Ovary (tissue), 9 donors: Measurements from ENCODE around the gene SIK2. TPM values are rescaled to one million over a fixed set of nuclear protein-coding genes. Genes with fewer than 3 reads are reported as not detected.

Experiments
- DNase-seq, 5 donors: peaks; one replicate each; pipeline ENCODE4 v3.0.0-alpha.2; 2019 to 2020
- H3K27ac ChIP-seq, 2 donors: fragments of 200-600 bp; one replicate each; pipeline versions ENCODE4 v1.5.1 to v1.8.0; 2019 to 2022
- H3K27me3 ChIP-seq: fragments of 200-600 bp; one replicate; pipeline ENCODE4 v1.8.0; 2022
- H3K36me3 ChIP-seq: fragments of 200-600 bp; sonication (generic); one replicate; pipeline ENCODE4 v1.5.1; 2019
- H3K4me1 ChIP-seq: one replicate; pipeline ENCODE4 v1.8.1; 2013; ENCODE audit warnings: mild to moderate bottlenecking, moderate library complexity; ENCODE audit not compliant: insufficient read depth
- H3K4me3 ChIP-seq: fragments of 200-600 bp; sonication (generic); one replicate; pipeline ENCODE4 v1.5.1; 2017
- H3K9me3 ChIP-seq, 2 donors: fragments of 200-600 bp in 1 of 2; sonication (generic) in 1 of 2; one replicate each; pipeline versions ENCODE4 v1.5.1 to v1.8.1; 2013 to 2019; ENCODE audit warnings: mild to moderate bottlenecking in 1 of 2, moderate library complexity in 1 of 2
- CTCF ChIP-seq, 3 donors: fragments of 450-650 bp in 2 of 3; fragments of 200-600 bp in 1 of 3; IDR thresholded peaks; one replicate each; pipeline versions ENCODE4 v1.5.1 to v1.8.0; 2016 to 2022; ENCODE audit warnings: antibody characterized with exemption in 3 of 3, mild to moderate bottlenecking in 1 of 3
- EP300 ChIP-seq: sonication (generic); formaldehyde crosslinking; IDR thresholded peaks from one replicate; pipeline ENCODE4 v1.6.1; 2017; ENCODE audit warnings: antibody characterized with exemption
- POLR2A ChIP-seq: fragments of 450-650 bp; IDR thresholded peaks from one replicate; pipeline ENCODE4 v1.6.1; 2017; ENCODE audit warnings: antibody characterized with exemption, mild to moderate bottlenecking, moderate library complexity
- WGBS, 3 donors: extraction: QIAGEN DNeasy Blood & Tissue Kit in 1 of 3; methylation state at CpG; one replicate each; pipeline versions ENCODE4 v1.1.5 to v1.1.7; 2013 to 2017; 5-methylcytosine and 5-hydroxymethylcytosine counted together
- intact Hi-C, 4 donors: fragments of 100-400 bp; cut with DNase I; formaldehyde crosslinking; loops; one replicate each; pipeline versions ENCODE4 v1.11.0 to v1.15.1; 2022 to 2023
- polyA plus RNA-seq, 2 donors: library from polyadenylated mRNA; stranded (reverse); fragments of 200-250 nt in 1 of 2; fragments of 350-450 nt in 1 of 2; fragmentation: Illumina TruSeq in 1 of 2; extraction: RNeasy Lipid Tissue Mini Kit (QIAGEN cat#74804) in 1 of 2; gene quantifications; one replicate each; pipeline ENCODE4 v1.2.3, GENCODE V29; 2013 to 2014
- total RNA-seq, 7 donors: library from RNA; depleted of rRNA in 2 of 7; stranded (reverse); fragments of >200 nt in 2 of 7; fragmentation: NEBNext Ultra II Directional in 3 of 7; extraction: Animal tissue kit (Norgen Biotek cat#: 25700) in 3 of 7; gene quantifications; one replicate each; pipeline versions ENCODE4 v1.1.0 to v1.2.4, GENCODE V29; 2016 to 2023
- donor health status: DM: no; HTN: no; CAD: no; lungs with moderate emphysema.
- donor health status: DM: no; HTN: no; CAD: no.
- donor health status: Bipolar disorder and iron deficiency.
- donor health status: DM: yes; HTN: yes; CAD: no.
- donor health status: DM: no; HTN: no; CAD: no.
- donor health status: DM: yes; HTN: yes; CAD: no.

The SIK2 gene
- total and polyA plus RNA-seq, 9 donors, result 13.7 to 50.5 (median 26.8) TPM

- Histone ChIP-seq H3K36me3 (no peaks in the 10 kb centered on the region), H3K27ac (peak overlapping the region; percentile 98 to 100), H3K27me3 (no peaks in the 10 kb centered on the region), H3K9me3 (no peaks in the 10 kb centered on the region), H3K4me1 (peaks cover 3% of the 10 kb centered on the region), H3K4me3 (peak overlapping the region; percentile 66)
- intact Hi-C loops, result loop anchor here (2.0 to 10.0 kb wide), 5 partner anchors 132 to 174 kb away; partner anchors contain the start of gene PPP2R1B (in 1 of the 4)
- TF ChIP-seq CTCF (IDR thresholded peaks at IDR 0.05) (no peak), EP300 (no peak), POLR2A (no peak)
- 1 to 2% (median 1%) methylated on average over 26 to 44 of the region's 44 CpGs for WGBS, 3 donors
- peak in 2 of 5 donors; percentile 60 to 76 for DNase-seq
These were observed 789 bp downstream of the SIK2 start for GRCh38 chr11:111602865-111603610.

GRCh38 chr11:111603611-111604130 is 1.4 kb downstream of the SIK2 start:
- Histone ChIP-seq H3K27ac (peak overlapping the region; percentile 98 to 100), H3K36me3 (no peaks in the 10 kb centered on the region), H3K4me3 (peak overlapping the region; percentile 66), H3K27me3 (no peaks in the 10 kb centered on the region), H3K4me1 (peaks cover 3% of the 10 kb centered on the region), H3K9me3 (no peaks in the 10 kb centered on the region)
- no peak for TF ChIP-seq EP300
- no peak for TF ChIP-seq CTCF (IDR thresholded peaks at IDR 0.05)
- no peak for TF ChIP-seq POLR2A
- intact Hi-C loops, result loop anchor here (2.0 to 10.0 kb wide), 5 partner anchors 131 to 174 kb away; partner anchors contain the start of gene PPP2R1B (in 1 of the 4)
- no peak for DNase-seq
- 4 to 10% (median 6%) methylated on average over 7 of the region's 7 CpGs for WGBS, 3 donors

GRCh38 chr11:111604392-111605009 is 2.3 kb downstream of the SIK2 start:
- Histone ChIP-seq H3K9me3 (no peaks in the 10 kb centered on the region), H3K27ac (peak overlapping the region in 1 of 2 donors; percentile 100), H3K27me3 (no peaks in the 10 kb centered on the region), H3K36me3 (no peaks in the 10 kb centered on the region), H3K4me1 (peaks cover 3% of the 10 kb centered on the region), H3K4me3 (peak overlapping the region; percentile 66)
- DNase-seq, result no peak
- 32 to 39% (median 38%) methylated on average over 9 of the region's 9 CpGs for WGBS, 3 donors
- intact Hi-C loops, result loop anchor here in 3 of 4 donors (5.0 to 10.0 kb wide), 3 partner anchors 130 to 173 kb away; partner anchors contain the start of gene PPP2R1B (in 1 of the 3)
- TF ChIP-seq CTCF (IDR thresholded peaks at IDR 0.05) (peak; percentile 8 to 68 (median 68)), EP300 (no peak)

- Histone ChIP-seq H3K36me3 (no peaks in the 10 kb centered on the region), H3K27ac (no peak overlapping the region), H3K4me1 (peaks cover 4% of the 10 kb centered on the region), H3K9me3 (no peaks in the 10 kb centered on the region), H3K27me3 (no peaks in the 10 kb centered on the region), H3K4me3 (no peak overlapping the region)
- TF ChIP-seq EP300 (no peak), POLR2A (no peak), CTCF (IDR thresholded peaks at IDR 0.05) (no peak)
- 25 to 37% (median 35%) methylated on average over 4 of the region's 4 CpGs for WGBS, 3 donors
- intact Hi-C loops, result loop anchor here in 1 of 4 donors (10.0 kb wide), 1 partner anchor 129 kb away; no protein-coding TSS in a partner anchor
- DNase-seq, result no peak
These were observed 3.4 kb downstream of the SIK2 start for GRCh38 chr11:111605681-111606080.
